Measurements from ENCODE around the gene TENM4.

Gene TENM4

GRCh38 chr11:79390923-79391322 lies 49.9 kb downstream of the TENM4 start:
- DNase-seq (ENCODE audit: low read depth in 2 of 2): no peak

DNA sequence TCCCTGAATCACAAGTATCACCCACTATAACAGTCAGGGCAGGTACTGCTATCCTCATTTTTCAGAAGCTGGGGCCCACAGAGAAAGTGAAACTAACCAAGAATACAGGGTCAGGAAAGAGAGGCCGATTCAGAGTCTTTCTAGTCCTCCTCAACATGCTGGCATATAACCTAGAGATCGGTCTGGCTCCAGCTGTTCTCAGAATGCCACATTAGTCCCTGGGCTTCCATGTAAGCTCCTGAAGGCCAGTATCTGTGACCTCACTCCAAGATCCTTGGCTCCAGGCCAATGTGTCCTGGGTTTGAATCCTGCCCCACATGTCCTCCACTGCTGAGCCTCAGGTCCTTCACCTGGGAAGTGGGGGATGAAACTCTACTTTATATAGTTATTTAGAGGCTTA lies 50.4 kb downstream of the TENM4 start:
- DNase-seq (ENCODE audit: low read depth in 2 of 2): no peak

GRCh38 chr11:79388201-79388600 lies 52.6 kb downstream of the TENM4 start:
- DNase-seq (ENCODE audit: low read depth in 2 of 2): no peak

- no peak for DNase-seq (ENCODE audit: low read depth in 2 of 2)
These were observed 57.0 kb downstream of the TENM4 start for GRCh38 chr11:79383874-79384273.

DNA sequence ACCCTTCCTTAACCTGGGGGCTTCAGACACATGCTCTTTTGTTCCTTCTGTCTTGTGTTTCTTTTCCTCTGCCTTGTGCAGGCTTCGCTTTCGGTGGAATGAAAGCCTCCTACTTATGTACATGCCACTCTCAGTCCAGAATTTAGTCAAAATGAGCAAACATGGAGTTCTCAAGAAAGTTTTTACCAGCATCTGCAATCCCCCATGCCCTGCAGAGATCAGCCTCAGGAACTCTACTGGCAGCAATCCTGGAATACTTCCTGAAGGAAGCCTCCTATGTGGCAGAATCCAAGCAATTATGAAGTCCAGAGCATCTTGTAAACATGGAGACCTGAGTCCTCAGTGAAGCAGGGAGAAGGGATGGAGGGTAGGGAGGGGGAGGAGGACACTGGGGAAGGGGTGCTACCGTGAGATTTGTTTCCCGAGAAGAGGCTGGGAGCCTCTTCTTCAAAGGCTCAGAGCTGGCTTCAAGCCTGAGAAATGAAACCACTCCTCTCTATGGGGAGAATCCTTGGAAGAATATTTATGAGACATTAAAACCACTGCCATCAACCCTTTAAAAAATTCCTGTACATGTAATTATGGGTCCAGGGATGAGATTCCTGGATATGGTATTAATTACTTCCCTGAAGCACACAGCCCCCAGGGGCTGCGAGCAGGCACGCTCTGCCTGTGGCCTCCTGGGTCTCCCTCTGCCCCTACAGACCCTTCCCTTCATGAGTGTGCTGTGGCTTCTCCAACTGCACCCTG lies 58.4 kb downstream of the TENM4 start:
- DNase-seq (ENCODE audit: low read depth in 2 of 2): no peak

GRCh38 chr11:79381036-79381435 lies 59.8 kb downstream of the TENM4 start:
- DNase-seq (ENCODE audit: low read depth in 2 of 2): no peak

- no peak for DNase-seq (ENCODE audit: low read depth in 2 of 2)
These were observed 63.4 kb downstream of the TENM4 start for GRCh38 chr11:79377406-79377805.

DNA sequence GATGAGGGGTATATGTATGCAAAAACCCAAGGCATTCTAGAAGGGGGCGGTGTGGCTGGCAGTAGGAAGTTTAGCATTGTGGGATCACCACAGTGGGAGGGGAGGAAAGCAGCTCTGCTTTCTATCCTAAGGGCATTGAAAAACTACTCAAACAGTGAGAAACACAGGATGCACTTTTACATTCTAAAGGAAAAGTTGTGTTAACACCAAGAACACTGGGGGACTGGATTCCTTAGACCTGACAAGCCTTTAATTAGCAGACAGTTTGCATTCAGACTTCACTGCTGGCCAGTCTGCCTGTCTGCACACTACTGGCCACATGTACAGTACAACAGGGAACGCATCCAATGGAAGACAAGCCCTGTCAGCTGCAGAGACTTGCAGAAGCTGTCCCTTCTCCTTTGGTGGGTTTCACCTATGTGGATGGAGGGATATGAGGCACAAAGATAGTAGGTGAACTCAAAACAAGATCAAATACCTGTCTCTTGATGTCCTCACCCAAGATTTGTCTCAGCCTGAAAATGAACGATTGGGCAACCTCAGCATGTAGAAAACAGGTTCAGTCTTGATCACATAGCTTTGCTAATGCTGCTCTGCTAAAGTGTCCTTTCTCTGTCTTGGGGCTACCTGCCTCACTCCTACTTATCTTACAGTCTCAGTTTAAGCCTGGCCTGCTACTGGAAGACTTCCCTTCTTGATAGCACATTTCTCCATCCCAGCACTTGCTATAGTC lies 64.8 kb downstream of the TENM4 start:
- DNase-seq (ENCODE audit: low read depth in 2 of 2): no peak

- DNase-seq (ENCODE audit: low read depth in 2 of 2): no peak
These were observed 66.1 kb downstream of the TENM4 start for GRCh38 chr11:79374727-79375126.

DNA sequence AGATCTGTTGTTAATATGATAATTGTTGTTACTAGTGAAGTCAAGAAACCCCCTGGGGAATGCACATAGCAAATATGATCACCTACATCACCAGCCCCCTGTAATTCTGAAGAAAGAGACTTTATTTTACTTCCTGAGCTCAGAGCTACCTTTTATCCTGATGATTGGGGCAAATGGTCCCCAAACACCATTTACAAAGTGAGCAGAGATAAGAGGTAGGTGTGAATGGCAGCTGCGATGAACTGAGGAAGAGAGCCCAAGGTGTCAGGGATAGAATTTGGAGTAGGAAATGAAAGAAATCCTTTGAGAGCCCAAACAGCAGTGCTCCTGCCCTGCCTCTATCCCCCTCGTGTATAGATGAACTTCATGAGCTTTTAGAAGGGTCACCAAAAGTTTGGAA lies 69.1 kb downstream of the TENM4 start:
- DNase-seq (ENCODE audit: low read depth in 2 of 2): no peak

- no peak for DNase-seq (ENCODE audit: low read depth in 2 of 2)
These were observed 69.7 kb downstream of the TENM4 start for GRCh38 chr11:79371152-79371551.

GRCh38 chr11:79369055-79369454 lies 71.8 kb downstream of the TENM4 start:
- DNase-seq (ENCODE audit: low read depth in 2 of 2): no peak

GRCh38 chr11:79367844-79368243 lies 73.0 kb downstream of the TENM4 start:
- no peak for DNase-seq (ENCODE audit: low read depth in 2 of 2)

DNA sequence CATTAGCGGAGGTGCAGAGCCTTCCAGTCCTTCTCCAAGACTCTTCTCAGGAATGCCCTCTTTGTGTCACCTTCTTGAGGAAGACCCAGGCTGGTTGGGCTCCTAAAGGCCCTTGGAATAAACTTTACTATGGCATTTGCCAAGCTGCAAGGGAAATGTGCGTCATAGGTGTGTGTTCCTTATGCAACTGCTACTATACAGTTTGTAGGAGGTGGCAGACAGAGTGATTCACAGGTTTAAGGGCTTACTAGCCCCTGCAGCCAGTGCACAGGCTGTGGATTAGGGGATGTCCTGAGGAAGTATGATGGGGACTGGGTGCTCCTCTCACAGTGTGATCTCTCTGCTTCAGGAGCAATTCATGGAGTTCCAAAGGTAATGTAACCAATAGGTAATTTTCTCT lies 74.6 kb downstream of the TENM4 start:
- no peak for DNase-seq (ENCODE audit: low read depth in 2 of 2)

DNA sequence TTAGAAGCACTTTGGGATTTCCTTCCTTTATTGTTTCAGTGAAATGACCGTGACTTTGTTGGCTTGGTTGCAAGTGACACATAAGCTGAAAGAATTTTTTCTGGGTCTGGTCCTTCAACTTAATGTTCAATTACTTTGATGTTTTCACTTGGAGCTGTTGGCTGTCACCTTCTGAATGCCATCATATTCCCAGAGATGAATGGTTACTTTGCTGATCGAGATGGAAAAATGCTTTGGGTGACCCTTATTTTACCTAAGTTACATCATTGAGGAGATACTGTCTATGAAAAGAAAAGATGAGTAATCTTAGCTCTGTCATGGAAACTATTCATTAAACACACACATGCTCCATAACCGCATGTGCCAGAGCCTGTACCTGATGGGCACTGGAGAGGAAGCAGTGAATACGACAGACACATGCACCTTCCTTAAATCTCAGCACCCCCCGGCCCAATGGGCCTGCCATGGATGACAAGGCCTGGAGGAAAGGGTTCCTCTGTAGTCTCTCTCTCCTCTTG lies 76.9 kb downstream of the TENM4 start:
- DNase-seq (ENCODE audit: low read depth in 2 of 2): no peak

- DNase-seq (ENCODE audit: low read depth in 2 of 2): no peak
These were observed 77.6 kb downstream of the TENM4 start for GRCh38 chr11:79363256-79363655.

- DNase-seq (ENCODE audit: low read depth in 2 of 2): no peak
These were observed 78.0 kb downstream of the TENM4 start for GRCh38 chr11:79362821-79363220.

GRCh38 chr11:79362206-79362757 lies 78.5 kb downstream of the TENM4 start:
- no peak for DNase-seq (ENCODE audit: low read depth in 2 of 2)

DNA sequence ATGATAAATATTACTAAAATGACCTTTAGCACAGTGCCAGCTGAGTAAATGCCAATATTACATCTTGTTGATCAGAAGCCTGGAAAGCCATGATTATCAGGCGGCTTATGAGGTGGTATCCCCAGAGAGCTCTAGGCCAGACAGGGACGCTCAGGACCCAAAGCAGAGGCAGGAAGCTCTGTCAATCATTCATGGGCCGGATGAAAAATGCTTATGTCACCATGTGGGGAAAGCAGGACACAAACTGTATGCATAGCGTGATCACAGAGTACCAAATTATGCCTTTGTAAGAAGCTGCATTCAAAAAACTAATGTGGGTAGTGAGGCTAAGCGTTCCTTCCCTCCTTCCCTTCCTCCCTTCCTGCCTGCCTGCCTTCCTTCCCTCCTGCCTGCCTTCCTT lies 82.6 kb downstream of the TENM4 start:
- no peak for DNase-seq (ENCODE audit: low read depth in 2 of 2)

DNA sequence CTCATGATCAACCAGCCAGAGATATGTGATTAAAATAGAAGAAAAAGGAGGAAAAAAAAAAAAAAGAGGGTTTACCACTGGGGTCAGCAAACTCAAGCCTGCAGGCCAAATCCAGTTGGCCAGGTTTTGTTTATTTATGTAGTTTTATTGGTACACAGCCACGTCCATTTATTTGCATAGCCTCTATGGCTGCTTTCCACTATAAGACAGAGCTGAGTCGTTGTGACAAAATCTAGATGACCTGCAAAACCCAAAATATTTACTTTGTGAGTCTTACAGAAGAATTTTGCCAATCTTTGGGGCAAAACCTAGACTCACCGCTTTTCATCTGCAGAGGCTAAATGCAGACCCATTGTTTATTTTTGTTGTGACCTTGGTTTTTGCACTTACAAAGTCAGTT lies 87.1 kb downstream of the TENM4 start:
- no peak for DNase-seq (ENCODE audit: low read depth in 2 of 2)

- DNase-seq (ENCODE audit: low read depth in 2 of 2): no peak
These were observed 88.5 kb downstream of the TENM4 start for GRCh38 chr11:79352349-79352703.

- DNase-seq (ENCODE audit: low read depth in 2 of 2): no peak
These were observed 91.7 kb downstream of the TENM4 start for GRCh38 chr11:79348976-79349682.
